NCI-H82 treated with DMSO at 0.1 percent for 48 hours (cell line): Measurements from ENCODE around the gene ARID3C.

Experiments used
- DNase-seq: peaks from one replicate; lab custom pipeline; 2025; ENCODE audit not compliant: unreplicated experiment; lab: John Stamatoyannopoulos, UW

The ARID3C gene

DNA sequence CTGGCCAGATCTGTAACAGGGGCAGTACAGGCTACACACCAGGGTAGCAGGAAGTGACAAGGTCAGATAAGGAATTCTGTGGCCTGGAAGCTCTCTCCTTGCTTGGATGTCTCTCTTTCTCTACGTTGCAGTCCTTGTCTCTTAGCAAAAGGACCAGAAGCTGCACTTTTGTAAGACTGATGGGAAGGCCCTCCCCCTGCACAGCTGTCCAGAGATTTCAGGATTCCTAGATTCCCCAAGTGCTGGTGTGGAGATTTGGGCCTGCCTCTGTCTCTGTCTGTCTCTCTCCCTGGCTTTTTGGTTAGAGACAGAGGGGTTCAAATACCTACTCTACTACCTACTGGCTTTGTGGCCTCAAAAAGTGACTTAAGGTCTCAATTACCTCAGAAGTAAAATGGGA lies 29.3 kb downstream of the ARID3C start:
- DNase-seq, result no peak

DNA sequence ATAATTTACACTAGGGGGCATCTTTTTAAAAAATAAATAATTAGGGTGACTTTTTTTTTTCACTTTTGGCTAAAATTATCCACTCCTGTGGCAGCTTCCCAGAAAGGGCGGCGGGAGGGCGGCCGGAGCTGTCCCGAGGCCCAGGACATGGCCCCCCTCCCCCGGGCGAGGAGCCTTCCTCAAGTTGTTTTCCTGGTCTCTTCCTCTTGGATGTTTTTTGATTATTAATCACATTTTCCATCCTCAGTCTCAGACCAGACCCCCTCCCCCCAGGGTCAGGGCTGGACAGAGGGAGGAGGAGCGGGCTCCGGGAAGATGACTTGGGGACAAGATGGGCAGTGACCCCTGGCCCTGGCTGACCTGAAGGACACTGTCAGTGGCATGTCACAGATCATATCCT lies 34.7 kb downstream of the ARID3C start:
- no peak for DNase-seq

DNA sequence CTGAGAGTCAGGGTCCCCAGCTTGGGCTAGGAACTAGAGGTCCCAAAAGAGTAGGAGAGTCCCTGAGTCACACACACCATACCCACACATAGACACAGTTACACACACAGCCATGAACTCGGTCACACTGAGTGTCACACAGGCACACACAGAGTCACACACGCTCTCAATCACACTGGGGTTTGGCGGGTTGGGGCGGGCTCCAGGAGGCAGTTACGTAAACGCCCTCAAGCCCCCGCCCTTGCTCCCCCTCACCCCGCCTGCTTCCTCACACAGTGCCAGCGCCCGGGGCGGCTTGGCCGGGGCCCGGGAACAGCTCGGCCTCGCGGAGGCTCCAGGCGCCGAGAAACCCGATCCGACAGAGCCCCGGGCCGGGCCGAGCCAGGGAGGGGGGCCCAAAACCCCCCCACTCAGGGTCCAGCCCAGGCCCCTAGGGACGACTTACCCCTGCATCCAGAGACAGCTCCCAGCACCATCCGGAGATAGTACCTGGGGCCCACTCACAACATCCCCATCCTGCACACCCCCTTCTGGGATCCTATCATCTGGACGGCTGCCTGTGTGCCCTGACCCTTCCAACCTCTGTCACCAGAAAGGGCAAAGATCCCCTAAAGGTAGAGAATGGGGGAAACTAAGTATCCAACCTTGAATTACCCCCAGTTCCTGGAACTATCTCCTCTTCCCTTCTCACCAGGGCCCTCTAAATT lies 35.8 kb downstream of the ARID3C start:
- DNase-seq, result no peak

DNA sequence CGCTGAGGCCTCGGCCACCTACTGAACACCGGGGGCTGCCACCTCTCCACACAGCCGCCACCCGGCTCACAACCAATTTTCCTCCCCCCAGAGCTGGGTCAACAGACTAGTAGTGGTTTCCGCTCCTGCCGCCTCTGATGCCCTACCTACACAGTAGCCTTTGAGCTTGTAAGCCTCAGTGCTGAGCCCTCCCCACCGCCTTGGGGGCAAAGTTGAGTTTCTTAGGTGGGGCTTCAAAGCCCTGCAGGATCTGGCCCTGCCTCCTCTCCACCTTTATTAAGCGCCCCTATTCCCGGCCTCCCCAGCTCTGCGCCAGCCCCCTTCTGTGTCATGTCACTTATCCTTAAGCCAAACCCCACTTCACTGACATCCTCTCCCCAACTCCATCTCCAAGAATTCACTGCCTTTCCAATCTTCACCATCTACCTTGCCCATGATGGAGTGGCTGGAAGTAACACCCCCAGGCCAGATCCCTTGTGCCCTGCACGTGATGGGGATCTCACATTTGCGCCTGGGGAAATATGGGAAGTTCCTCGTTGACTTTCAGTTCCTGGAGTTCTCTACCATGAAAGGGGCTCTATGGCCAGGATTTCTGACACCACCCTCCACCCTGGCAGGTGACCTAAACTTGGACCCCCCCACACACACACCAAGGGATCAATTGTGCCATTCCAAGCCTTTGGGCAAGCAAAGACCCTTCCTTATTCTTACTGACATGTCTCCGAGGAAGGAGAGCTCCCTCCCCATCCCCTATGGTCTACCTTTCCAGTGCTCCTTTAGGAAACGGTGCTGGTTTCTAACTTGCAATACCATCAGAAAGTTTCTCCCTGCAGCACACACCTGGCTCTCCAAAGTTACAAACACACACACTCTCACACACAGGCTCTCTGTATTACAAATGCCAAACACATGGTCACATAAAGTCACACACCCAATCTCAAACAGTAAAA lies 36.7 kb downstream of the ARID3C start:
- DNase-seq, result no peak

DNA sequence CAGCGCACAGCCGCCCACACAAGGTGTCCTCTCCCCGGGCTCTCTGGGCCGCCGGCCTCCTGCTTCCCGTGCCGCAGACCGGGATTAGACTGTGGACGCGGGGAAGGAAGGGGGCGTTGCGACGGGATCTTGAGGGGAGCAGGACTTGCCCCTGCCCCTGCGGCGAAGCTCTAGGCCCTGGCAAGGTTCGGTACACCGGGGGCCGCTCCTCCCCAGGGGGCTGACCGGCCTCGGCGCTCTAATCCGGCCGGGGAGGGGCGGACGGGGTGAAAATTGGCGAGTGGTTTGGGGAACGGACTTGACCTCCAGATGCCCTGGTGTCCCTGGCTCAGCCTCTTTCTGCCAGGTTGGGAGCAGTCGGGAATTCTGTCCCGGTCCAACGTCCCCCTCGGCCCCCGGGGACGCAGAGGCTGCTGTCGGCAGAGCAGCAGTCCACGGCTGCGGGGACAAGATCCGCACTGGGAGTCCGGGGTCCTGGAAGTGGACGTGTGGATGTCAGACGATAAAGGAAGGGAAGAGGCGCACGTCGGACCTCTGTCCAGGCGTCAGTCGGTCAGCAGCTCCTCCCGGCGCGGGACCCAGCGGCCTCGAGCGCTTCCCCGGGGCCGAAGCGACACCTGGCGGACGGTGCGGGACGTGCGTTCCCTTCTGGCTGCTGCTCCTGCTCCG lies 37.5 kb downstream of the ARID3C start:
- peak; percentile 8 for DNase-seq

DNA sequence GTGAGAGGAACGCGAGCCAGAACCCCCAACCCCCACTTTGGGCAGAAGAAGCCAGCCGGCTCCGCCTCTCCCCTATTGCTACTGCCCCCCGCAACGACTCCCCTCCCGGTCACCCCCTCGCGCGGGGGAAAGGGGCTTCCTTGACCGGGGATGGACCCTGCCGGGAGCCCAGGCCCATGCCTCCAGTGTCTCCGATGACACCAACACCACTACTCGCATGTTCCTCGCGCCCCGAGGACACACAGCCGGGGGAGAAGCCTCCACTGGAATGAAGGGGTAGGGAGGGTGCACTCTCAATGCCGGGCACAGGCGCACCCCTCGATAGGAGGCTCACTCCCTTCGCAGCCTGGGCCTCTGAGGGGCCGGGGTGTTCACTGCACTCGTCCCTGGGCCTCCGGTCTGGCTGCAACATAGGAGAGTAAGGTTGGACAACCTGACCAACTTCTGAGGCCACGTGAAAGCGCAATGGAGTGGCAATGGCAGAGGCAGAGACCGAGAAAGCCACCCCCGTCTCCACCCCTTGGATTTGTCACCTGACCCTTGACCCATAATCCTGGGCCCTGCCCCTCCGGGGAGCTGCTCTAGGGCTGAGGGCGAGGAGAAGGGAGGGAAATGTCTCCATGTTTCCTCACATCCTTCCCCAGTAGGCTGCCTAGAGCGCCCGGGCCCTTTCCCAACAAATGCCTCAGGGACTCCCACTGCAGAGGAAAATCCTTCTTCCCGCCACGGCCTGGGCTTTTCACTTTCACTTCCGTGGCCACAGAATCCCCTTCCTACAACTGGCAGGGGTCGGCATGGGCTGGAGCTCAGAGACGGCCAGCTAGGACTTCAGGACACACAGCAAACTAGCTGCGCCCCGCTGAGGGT lies 38.3 kb downstream of the ARID3C start:
- DNase-seq, result no peak

DNA sequence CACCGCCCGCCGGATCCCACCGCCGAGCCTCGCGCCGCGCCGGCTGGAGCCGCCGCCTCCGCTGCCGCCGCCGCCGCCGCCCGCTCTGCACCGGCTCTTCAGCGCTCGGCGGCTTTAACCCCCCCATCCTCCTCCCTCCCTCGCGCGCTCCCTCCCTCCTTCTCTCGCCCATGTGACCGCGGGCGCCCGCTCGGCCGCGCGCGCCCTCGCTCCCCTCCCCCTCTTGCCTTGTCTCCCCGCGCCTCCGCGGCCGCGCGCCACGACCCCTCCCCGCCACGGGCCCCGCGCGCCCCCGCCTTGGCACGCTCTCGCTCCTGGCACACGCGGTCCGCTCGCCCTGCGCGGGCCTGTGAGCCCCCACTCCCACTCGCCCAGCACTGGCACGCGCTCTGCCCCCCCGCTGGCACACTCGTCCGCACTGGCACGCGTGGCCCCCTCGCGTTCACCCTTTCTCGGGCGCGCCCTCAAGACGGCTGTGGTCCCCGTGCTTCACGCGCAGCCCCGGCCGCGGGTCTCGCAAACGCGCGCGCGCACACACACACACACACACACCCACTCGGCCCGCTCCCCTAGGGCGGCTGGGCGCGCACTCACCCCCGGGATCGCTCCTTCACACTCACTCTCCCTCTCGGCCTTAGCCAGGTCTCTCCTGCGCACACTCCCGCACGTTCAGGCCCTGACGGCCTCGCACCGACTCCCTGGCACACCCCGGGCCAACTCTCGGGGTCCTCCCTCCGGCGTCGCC lies 39.1 kb downstream of the ARID3C start, which contains the start of gene CNTFR:
Gene CNTFR, minus strand, starts transcription at position 89 of the 745 bp plus-strand sequence. CDS start 20,743 bp downstream, outside the sequence.
- peak; percentile 18 for DNase-seq

DNA sequence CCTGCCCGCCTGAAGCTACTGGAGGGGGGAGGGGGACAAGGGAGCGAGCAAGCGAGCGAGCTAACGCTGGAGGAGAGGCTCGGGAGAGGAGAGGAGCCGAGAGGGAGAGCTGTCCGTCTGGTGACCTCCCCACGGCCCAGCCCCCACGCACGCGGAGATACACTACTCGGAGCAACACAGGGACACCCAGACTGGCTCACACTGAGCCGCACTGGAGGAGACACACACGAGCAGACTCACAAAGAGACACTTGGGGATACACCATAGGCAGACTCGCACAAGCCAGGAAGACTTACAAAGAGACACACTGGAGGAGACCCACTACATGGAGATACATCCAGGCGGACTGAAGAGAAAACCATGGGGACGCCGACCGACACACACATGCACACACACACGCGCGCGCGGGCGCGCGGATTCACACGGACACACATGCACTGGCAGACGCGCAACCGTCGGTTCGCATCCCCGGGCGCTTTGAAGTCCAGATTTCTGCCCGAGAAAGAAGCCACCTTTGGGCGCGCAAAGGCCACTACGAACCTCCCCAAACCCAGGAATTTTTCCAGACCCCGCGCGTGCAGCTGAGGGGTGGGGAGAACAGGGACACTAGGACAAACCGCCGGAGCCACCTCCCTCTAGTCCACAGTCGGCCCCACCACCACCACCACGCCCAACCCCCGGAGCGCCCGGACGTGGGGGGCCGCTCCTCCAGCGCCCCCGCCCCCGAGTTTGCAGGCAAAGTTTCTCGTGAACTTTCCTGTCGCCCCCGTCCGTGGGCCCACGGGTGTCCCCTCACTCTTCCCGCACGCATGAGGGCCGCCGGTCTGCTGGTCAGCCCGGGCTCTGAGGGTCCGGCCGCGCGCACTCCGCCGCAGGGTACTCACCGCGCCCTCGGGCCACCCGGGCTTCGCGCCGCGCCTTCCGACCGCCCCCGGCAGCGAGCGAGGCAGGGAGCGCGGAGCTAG lies 39.9 kb downstream of the ARID3C start:
- DNase-seq, result no peak

DNA sequence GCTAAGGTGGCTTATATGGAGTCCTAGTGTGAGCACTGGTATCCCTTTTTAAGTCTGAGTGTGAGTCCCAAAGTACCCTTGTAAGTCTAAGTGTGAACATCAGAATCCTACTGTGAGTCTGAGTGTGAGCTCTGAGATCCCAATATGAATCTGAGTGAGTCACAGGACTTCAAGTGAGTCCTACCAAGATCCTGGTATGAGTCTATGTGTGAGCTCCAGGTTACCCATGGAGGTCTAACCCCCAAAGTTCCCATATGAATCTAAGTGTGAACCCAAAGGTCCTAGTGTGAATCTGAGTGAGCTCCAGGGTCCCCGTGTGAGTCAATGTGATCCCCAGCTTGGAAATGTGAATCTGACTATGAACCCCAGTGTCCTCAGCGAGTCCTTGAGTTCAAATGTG lies 41.6 kb downstream of the ARID3C start:
- DNase-seq, result no peak

DNA sequence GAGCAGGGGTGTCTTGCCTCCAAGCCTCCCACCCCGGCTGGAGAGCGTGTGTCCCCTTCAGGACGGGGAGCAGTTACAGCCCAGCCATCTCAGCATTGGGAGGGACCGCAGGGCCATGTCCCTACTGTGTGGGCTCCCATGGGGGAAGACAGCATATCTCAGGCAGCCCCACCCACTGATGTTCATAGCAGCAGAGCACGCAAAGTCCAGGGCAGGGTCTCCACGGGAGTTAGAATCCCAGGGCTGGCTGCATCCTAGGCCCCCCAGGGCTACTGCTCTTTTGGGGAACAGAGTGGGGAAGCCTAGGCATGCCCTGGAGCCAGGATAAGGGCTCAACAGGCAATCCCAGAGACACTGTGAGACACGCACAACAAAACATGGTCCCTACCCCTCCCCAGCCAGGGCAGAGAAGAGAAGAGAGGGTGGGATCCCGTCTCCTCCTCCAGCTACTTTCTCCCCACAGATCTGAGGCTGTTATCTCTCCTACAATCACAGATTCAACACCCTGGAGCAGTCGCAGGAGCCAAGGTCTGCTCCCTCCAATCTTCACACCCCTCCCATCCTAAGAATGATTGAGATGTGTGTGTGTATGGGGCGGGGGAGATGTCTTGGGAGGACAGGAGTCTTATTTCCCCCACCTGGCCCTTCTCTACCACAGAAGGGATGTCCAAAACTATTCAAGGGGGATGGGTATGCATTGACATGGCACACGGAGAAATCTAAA lies 42.8 kb downstream of the ARID3C start:
- DNase-seq, result no peak

DNA sequence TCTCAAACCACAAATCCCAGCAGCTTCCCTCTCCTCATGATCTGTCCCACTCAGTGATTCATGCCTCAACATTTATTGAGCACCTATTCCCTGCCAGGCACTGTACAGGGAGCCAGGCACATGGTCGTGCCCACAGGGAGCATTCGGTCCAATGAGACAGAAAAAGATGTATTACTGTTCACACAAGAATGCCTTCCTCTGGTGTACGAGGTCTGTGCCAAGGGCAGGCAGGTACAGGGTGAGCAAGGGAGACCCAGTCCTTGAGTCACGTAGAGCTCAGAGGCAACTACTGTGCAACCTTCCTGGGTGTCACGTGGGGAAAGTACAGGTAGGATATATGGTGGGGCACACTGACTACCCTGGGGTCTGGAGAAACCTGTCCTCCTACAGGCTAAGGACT lies 43.9 kb downstream of the ARID3C start:
- DNase-seq, result no peak

DNA sequence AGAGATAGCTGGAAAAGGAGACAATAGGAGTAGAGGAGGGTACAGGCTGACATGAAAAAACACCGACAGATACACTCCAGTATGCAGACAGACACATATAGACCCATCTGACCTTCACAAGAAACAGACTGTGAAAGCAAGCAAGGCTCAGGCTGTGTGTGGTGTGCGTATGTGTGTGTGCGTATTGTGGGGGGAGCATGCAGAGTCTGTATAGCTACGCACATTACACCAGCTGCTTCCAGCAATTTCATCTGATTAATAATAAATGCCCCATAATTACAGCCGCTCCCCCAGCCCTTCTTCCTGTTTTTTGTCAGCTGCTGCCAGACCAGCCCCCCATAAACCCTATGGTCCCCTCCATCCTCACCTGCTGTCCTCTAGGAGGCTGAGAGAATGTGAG lies 46.1 kb downstream of the ARID3C start:
- DNase-seq, result no peak

DNA sequence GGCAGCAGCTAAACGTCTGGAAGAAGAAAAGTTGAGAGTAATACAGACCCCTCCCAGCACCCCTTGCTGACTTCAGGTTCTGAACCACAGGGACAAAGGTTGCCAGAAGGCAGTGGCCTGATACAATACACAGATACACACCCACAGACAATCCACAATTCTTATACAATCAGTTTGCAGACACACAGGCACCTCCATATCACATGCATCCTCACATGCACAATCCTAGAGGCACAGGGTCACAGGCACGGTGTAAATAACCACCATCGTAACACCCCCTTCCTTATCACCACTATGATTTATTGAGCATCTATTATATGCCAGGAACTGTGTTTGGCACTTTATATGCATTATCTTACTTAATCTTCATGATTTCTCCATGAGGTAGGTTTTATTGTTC lies 47.5 kb downstream of the ARID3C start:
- DNase-seq, result no peak

DNA sequence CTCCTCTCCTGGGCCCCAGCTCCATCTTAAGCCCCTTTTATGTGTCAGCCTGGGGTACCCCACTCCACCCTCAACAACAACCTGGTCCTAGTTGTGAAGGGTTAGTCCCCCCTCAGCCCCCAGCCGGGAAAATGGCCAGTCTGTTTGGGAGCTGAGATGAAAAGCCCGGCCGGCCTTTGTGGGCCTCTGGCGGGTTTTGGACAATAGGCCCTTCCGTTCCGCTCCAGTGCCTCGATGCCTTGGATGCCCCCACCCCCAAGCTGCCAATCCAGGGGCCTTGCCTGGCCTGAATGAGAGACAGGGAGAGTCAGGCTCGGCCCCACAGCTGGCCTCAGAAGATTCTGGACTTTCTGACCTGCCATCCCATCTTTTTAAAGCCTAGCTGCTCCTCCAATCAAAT lies 48.5 kb downstream of the ARID3C start:
- no peak for DNase-seq

DNA sequence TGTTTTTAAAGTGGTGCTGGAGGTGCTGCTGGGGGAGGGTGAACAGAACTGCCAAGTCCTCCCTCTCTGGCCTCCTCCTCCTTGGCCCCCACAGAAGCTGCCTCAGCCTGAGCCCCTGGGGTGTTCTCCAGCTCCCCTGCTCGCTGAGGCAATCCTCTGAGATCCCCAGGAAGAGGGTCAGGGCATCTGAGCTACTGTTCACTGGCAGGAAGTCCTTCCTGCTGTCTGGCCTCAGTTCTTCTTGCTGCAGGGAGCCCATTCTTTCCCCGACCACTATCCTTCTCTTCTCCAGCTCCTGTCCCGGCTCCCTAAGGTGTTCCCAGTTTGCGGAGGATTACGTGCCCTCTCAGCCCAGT lies 49.1 kb downstream of the ARID3C start:
- no peak for DNase-seq

DNA sequence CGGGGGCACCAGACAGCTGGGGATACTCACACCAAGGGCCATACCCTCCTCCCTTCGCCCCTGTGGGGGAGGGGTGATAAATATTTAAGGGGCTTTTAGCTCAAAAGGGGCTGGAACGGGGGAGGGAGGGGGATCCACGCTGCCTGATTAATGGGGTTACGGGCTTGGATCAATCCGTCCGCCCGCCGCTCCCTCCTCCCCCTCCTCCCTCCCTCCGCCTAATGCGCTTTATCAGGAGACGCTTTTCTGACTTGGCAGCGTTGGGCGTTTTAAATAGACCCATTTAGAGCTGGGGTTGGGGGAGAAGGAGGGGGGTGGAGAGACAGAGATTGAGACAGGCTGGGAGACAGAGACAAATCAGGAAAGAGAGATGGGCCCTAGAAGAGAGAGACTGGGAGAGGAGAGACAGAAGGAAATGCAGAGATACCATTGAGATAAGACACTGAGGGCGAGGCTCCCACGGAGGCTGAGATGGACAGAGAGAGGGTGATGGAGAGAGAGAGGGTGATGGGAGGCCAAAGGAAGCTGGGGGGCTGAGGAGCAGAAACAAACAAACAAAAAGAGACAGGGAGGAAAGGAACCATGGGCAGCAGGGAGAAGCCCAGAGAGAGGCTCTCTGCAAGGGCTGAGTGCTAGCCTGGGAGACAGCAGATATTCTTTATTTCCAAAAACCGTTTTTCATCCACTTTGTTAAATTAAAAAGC lies 49.6 kb downstream of the ARID3C start:
- peak; percentile 83 for DNase-seq

DNA sequence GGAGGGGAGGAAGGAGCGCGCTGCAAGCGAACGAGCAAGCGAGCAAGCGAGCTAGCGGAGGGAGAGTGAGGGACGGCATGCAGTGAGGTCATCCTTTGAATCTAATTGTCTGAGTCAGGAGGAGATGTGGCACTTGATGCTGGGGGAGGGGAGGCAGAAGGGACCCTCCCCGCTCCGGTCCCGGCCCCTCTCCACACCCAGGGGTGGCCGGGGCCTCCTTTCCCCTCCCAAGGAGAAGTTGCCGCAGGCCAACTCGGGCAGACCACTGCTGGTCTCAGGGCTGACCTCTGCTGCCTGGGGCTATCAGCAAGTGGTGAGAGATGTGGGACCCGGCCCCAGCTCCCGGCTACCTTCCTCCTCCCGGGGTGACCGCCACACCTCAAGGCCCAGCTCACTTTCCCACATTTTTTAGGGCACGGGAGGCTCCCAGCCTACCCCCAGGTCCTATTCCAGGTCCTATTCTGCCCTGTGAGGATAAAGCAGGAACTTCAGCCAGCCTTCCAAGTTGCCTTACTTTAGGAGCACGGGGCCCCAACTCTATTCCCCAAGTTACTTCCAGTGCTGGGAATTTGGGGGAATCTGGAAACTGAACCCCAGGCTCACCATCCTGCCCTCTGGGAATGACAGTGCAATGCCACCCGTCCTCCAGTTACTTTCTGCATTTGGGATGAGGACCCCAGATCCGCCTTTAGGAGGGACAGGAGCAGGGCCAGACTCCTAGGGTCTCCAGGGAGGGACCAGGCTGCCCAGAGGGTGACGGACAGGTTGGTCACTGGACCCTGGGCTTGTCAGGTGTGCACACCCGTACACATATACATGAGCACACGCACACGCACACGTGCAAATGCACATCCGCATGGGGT lies 50.4 kb downstream of the ARID3C start:
- no peak for DNase-seq
